CD4-positive, alpha-beta T cell treated with Interleukin-15 for 1 hour (primary cell): ENCODE data around the gene ADK.

ENCODE experiments used
- DNase-seq: peaks from one replicate; pipeline ENCODE4 v3.0.0-alpha.2; 2020

Gene ADK

DNA sequence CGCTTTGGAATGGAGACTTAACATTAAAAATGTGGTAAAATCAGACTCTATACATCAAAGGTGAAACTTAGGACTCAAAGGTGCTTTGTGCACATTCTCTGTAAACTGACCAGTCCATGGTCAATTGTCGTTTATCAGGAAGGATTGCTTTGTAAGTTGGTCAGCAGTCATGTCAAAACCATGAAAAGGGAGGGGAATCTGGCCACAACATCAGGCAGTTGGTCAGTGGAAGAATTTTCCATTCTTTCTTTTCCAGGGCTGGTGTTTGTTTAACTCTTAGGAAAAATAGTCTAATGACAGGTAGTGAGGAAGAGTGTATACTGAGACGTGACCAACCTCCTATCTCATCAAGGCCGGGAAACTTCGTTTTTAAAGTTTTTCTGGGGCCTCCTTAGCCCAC, 226.5 kb downstream of the ADK start:
- DNase-seq = no peak

DNA sequence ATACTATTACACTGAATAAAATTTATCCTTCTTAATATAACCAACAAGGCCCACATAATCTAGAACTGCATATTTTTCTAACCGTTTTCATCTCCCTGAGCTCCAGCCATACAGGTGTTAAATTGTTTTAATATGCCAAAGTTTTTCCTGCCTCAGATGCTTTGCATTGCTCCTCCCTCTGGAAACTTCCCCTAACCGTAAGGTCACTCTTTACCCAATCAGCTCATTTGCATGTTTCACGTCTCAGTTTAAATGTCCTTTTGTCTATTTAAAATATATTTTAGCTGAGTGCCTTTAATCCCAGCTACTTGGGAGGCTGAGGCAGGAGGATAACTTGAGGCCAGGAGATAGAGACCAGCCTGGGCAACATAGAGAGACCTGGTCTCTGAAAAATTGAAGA, 228.5 kb downstream of the ADK start:
- no peak for DNase-seq

DNA sequence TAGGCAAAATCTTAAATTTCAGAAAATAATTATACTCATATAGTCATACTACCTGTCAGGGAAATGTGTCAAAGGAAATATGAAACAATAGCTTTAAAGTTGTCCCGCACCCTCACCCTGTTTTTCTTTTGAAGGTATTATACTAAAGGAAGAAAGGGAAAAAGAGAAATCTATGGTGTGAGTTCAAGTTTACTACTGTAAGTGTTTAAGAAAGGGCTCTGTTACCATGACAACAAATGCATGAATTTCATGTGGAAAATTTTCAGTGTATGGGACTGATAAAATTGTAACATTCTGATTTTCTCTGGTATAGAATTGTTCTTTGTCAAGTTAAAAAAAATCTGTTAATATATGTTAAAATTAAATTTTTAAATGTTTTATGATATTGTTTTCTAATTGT, 229.8 kb downstream of the ADK start:
- DNase-seq = no peak

DNA sequence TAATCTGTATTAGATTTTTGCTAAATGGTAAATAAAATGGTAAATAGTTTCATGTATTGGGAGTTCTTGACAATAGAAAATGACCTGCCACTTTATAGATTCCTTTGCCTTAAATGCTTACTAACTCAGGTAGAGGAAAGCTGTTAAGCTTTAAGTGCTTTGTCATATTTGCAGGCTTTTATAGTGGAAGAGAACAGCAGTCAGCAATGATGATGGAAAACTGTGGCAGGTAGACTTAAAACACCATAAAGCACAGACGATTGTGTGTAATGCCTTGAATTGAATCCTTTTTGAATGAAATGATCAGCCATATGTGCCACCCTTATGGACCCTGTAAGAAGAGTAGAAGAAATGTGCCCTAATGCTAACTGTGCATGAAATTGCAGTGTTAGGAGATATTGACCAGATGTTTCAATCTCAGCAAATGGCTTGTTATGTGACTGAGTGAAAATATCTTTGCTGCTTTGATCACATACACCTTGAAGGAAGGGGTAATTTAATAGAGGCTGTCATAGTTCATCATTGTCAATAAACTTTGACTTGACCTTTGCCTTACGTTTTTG, 230.4 kb downstream of the ADK start:
- no peak for DNase-seq

DNA sequence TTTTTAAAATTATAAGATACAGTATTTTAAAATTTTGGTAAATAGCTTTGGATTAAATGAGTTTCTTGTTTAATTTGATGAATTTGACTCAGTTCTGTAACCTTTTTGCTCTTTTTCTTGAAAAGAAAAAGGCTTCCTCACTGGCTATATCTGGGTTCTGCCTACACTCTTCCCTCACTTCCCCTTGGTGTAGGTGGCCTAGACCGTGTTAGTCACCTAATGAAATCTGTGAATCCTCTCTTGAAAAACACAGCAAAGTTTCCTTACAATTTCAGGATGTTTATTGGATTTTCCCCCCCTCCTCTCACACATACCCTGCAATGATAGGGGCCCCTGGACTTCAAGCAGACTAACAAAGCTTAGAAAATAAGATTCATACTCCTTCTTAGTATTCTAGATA, 231.6 kb downstream of the ADK start:
- no peak for DNase-seq

DNA sequence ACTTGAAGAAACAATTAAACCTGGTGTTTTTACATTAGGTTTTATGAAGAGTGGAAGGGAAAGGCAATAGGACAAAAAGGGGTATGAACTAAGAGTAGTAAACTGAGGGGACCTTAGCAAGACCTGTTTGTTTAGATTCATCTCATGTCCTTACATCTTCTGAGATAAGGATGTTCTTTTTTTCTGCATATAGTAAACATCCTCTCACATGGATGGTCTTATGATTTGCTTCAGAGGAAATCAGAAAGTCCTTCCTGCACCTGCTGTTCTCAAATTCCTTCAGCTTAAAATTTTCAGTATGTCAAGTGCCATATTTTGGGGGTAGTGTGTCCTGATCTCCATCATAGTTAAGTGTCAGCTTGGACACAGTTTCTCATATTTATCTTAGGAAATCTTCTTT, 232.6 kb downstream of the ADK start:
- no peak for DNase-seq

DNA sequence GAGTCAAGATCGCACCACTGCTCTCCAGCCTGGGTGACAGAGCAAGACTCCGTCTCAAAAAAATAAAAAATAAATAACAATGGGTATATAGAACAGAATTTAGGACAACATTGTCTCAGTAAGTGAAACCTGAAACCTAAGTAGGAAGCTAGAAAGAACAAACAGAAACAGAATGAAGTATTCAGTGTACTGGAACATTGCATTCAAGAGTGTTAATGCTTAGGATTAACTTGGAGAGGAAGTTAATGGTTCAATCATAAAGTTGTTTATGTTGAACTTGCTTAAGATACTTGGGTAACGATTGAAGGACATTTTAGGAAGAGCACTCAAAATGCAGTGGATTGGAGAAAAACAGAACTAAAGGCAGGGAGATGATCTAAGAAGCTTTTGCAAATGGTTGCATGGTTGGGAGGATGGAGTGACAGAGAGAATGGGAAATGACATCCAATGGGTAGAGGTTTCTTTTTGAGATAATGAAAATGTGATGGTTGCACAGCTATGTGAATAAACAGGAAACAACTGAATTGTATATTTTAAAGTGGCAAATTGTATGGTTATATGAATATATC, 233.7 kb downstream of the ADK start:
- DNase-seq = no peak

DNA sequence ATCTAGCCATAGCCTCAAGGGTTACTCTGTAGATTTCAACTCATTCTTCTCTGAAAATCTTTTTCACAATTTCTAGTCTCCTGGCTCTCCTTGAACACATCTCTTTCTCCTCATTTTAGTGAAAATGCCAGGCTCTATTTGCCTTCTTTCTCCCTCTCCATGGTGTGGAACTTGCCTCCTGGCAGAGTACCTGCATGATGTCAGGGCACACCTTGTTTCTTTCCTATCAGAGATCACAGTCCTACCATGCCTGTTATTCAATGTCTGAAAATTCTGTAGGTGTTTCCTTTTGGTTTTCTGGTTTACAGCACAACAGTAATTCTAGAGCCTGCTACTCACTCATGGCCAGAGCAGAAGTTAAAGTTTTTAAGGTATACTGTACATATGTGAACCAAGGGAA, 237.8 kb downstream of the ADK start:
- no peak for DNase-seq

DNA sequence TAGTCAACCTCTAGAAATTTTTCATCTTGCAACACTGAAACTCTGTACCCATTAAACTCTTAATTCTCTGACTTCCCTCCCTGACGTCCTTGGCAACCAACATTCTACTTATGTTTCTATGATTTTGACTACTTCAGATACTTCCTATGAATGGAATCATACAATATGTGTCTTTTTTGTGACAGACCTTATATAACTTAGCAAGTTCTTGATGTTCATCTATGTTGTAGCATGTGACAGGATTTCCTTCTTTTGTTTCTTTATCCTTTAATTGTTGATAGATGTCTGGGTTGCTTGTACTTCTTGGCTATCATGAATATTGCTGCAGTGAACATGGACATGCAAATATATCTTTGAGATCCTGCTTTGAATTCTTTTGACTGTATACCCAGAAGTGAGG, 240.8 kb downstream of the ADK start:
- DNase-seq = no peak

DNA sequence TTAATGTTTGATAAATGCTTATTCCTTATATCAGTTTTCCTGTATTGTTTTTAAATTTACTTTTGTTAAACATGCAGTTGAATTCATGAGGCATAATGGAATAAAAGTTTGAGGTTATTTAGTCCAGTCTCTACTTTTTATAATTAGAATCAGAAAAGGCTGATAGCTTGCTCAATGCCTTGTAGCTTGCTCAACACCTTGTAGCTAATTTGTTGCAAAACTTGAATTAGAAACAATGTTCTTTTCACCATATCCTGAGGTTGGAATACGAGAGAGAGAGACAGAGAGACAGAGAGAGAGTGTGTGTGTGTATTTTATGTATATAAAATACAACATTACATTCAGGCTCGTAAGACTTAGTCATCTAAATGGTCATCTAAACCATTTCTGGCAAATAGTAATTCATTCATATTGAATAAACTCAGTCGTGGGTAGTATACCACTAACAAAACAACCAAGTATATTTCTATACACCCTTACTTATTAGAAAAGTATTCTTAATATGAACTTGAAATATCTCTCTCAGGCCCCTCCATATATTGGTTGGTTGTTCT, 243.5 kb downstream of the ADK start:
- DNase-seq = no peak

DNA sequence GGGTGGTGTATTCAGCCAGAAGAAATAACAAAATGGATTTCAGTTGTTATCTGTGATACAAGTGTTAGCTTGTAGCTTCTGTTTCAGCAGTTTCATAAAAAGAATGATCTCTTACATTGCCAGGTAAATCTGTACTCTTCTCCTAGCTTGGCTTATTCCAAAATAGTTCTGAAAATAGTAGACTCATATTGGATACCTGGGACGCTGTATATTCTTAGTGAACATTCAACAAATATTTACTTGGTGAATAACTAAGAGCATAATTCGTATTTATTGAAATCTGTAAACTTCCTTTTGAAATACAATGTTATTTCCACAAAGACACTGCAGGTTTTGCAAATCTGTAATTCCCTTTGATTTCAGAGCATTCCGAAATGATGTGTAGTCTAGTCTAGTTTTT, 249.2 kb downstream of the ADK start:
- DNase-seq = no peak

DNA sequence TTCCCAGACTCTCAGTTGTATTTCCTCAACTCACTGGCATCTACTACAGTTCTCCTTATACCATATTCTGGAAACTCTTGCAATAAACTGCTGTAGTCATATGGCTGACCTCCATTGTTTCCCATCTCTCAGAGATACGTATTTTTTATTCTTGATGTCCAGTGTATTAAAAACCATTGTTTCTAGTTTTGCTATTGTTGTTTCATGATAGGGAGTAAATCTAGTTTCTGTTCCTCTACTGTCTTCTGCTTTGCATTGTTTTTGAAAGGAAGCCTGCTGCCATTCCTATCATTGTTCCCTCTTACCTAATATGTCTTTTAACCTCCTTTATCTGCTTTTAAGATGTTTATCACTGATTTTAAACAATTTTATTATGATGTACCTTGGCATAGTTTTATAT, 255.0 kb downstream of the ADK start:
- DNase-seq = no peak

DNA sequence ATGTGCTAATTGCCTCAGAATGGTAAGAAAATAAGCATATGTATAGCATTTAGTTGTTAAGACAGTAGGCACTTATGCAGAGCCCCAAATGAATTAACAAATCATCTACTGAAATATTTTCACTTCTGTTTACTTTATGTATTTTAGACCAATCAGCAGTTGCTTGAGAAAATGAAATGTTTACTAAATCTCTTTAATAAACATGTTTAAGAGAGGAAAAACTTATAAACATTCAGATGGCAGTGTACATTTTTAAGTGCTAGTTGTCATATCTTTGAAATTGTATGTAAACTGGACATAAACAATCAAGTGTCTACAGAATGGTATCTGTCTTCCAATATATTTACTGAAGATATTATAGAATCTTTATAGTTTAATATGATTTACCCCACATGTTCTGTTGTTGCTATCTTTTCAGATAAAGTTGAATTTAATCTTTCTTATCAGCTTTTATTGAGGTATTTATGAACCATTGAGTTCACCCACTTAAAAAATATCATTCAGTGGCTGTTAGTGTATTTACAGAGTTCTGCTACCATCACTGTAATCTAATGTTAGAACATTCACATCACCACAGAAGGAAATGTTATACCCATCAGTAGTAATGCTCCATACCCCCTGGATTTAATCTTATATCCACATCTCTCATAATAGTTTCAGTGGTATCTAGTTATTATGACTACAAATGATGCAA, 264.3 kb downstream of the ADK start:
- no peak for DNase-seq

DNA sequence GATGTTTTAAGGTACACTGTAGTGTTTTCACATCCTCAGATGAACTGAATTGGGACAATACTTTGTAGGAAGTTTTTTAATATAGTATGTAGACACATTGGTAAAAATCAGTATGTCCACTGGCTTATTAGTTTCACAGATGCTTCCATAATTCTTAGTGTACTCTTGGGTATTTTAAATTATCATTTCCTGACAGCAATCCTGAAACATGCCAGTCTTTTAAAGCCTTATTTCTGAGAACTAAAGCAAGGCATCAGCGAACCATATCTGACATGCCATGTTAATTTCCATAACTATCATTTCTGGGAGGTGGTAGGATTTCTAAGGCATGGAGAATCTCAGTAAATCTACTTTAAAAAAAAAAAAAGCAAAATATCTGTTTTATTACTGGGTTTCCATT, 266.4 kb downstream of the ADK start:
- DNase-seq = no peak

DNA sequence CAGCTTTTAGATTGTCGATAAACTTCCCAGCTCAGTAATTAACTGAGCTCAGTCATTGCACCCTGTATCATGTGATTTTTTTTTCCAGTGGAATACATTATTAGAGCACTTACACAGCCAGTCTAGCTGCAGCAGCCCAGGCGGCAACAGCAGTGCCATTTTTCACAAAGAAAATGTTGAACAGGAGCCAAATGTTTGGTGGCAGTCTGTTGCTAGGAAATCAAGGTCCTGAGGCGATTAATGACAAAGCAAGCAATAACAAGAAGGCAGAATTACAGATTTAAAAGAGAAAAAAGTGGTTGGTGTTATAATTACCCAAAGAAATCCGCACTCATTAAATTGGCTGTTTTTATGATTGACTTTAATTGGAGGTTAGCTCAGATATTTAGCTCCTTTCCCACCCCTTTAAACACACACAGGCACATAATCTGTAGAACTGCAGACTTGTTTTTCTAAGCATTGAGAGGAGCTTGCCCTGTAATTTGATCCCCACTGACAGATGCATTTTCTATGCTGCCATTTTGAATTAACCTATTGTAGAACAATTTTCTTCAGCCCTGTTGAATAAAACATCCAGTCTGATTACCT, 267.4 kb downstream of the ADK start:
- DNase-seq = no peak

DNA sequence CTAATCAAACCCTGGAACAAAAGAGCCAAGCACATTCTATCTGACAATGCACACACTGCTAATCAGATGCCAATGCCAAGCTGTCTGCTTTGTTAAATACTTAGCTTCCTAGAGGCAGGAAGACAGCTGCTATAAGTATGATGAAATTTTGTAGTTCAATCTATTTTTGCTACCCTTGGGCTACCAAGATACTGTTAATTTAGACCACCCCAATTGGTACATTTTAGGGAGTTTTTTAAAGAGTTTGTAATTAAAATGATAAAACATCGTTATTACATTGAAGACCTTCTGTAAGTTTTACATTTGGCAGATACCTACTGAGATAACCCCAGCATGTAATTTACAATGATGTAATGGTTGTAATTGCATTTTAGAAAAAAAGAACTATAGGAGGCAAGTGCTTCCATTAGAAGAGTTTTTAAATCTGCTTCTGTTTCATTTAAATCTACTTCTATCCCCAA, 268.5 kb downstream of the ADK start:
- no peak for DNase-seq

DNA sequence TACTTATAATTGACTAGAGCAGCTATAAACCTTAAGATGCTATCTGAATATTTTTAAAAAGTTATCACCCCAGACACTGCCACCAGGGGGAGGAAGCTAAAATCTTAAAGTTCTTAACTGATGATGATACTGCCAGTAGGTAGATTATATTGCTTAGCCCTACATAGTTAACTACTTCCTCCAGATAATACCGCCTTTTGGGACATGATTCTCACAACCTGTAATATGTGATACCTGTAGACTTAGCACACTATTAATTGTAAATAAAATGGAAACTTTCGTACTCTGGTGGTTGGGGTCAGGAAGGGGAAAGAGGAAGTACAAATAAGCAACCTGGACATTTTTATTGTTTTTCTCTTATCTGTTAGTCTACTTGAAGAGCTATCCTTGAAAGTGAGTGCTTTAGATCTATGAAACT, 268.9 kb downstream of the ADK start:
- no peak for DNase-seq

DNA sequence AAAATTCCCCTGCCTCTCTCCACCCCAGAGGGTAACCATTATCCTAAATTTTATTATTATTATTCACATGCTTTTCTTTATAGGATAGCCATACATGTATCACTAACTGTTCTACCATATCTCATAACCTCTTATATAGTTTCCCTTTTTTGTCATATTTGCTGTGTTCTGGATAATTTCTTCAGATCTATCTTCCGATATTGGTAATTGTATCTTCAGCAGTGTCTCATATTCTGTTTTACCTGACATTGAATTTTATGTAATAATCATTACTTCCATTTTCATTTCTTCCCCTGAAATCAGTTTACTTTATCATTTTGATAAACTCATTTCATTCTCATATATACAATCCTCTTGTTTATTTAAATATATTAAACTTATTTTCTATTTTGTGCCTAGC, 273.5 kb downstream of the ADK start:
- no peak for DNase-seq

DNA sequence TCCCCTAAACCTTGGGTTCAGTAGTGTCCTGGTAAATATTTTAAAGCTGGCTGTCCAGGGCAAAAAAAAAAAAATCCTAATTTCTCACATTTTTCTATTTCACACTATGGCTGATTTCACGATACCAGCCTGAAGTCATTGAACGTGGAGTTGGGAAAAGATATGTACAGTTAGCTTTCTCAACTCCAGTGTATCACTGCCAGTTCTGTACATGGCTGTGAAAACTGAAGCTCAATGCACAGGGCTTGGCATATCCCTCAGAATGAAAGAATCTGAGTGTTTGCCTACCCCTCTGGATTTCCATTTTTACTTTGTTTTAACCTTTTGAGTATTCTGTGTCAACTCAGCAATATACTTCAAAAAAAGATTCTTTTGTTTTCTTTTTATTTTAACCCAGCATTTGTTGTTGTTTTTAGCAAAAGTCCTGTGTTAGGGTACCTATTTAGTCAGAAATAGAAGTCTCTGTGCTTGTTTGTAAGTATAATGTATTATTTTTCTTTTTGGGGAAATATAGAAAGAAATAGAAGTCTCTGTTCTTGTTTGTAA, 274.5 kb downstream of the ADK start:
- no peak for DNase-seq

DNA sequence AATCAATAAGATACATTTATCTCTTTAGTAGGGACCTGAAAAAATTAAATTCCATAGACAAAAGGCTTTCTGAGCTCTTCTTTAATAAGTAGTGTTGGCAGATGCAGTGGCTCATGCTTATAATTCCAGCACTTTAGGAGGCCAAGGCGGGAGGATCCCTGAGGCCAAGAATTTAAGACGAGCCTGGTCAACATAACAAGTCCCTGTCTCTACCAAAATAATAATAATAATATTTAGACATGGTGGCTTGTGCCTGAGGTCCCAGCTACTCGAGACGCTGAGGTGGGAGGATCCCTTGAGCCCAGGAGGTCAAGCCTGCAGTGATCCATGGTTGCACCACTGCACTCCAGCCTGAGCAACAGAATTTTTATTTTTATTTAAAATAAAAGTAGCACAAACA, 280.8 kb downstream of the ADK start:
- no peak for DNase-seq

DNA sequence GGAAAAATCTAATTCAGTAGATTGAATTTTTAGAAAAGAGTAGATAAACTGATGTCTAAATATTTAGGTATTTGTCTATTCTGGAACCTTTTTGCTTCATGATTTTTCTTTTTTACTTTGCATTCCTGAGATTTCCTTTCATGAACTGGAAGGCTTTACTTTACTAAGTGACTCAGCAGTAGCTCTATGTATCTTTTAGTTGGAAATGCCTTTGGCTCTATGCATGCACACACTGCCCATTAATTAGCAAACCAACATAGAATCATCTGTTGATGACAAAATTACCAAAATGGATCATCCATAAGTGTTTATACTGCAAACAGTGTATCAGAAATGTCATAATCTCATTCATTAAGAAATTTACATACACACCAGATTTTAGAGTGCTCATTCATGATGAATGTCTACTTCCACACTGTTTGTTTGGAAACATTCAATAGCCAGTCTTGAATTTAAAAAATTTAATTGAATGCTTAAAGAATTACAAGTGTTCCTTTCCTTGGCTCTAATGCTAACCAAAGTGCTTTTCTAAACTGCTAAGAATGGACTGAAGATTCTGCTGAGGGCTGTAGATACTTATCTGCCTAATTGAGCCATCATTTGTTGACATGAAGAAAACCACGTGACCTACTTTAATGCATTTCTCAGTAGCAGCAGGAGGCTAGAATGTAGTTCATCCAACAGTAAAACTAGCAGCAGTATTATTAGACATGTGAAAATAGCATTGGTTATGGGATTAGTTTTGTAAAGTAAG, 282.0 kb downstream of the ADK start:
- DNase-seq = no peak

DNA sequence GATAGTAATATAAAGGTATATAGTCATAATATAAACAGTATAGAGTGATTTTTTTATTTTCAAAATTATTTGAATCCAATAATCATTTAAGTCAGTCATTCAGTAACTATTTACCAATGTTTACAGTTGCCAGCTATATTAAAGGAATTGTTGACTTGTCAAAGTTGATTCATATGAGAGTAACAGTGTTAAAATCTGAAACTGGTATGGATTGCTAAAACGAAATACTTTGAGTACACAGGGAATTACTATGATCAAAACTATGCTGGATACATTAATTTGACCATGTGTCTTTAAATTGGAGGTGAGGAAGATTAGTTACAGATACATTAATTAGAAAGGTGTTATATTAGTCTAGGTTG, 282.6 kb downstream of the ADK start:
- DNase-seq = no peak

DNA sequence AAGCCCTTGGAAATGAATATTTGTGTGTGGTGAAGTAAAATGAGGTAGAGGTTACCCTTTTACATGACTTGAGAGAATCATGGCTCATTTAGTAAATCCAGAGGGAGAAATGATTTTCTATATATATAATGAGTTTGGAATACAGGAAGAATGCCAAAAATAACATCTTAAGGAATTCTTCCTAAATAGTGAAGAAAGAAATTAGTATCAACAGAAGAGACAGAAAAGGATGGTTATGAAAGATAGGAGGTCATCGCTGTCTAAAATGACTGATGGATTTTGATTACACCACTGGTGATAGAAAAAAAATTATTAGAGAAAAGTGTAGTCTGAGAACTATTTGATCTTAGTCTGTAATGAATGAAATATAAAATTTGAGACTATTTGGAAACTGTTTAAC, 283.0 kb downstream of the ADK start:
- no peak for DNase-seq
